HepG2 (cell line): ENCODE results near the gene SMG7. TPM values are rescaled to one million over a fixed set of nuclear protein-coding genes. Genes with fewer than 3 reads are reported as not detected.

Experiments used
- BRD4 ChIP-seq: sonication (generic); formaldehyde crosslinking; IDR thresholded peaks from 2 replicates; pipeline ENCODE4 v1.4.0; 2020; ENCODE audit warnings: missing genetic modification reagents
- FOXA3 ChIP-seq: IDR thresholded peaks from 2 replicates; pipeline ENCODE4 v1.6.1; 2016; ENCODE audit warnings: missing genetic modification reagents, missing compliant biosample characterization
- GATAD2A ChIP-seq: IDR thresholded peaks from 2 replicates; pipeline ENCODE4 v1.6.1; 2016
- HNRNPK ChIP-seq: fragments of 200-400 bp; formaldehyde crosslinking; IDR thresholded peaks from 2 replicates; pipeline ENCODE4 v1.6.1; 2018; ENCODE audit warnings: low read length, low read depth, moderate library complexity, mild to moderate bottlenecking; ENCODE audit not compliant: poor library complexity, severe bottlenecking
- HNRNPLL ChIP-seq: fragments of 200-400 bp; formaldehyde crosslinking; IDR thresholded peaks from 2 replicates; pipeline ENCODE4 v1.6.1; 2017; ENCODE audit warnings: mild to moderate bottlenecking, low read depth, low read length; ENCODE audit not compliant: poor library complexity, severe bottlenecking
- KAT8 ChIP-seq: IDR thresholded peaks from 2 replicates; pipeline ENCODE4 v1.6.1; 2016; ENCODE audit warnings: missing genetic modification reagents, missing compliant biosample characterization
- KDM5B ChIP-seq: sonication (generic); formaldehyde crosslinking; IDR thresholded peaks from 2 replicates; pipeline ENCODE4 v1.4.0; 2020; ENCODE audit warnings: missing genetic modification reagents, mild to moderate bottlenecking, borderline replicate concordance
- NR1H2 ChIP-seq: sonication (generic); formaldehyde crosslinking; IDR thresholded peaks from 2 replicates; pipeline ENCODE4 v1.8.1; 2022; ENCODE audit warnings: low read depth, missing genetic modification reagents, borderline replicate concordance
- NR2F6 ChIP-seq, 2 experiments: IDR thresholded peaks; 2 replicates each; pipeline ENCODE4 v1.6.1; 2016; ENCODE audit warnings: antibody characterized with exemption in 1 of 2, mild to moderate bottlenecking in 1 of 2
- POLR2AphosphoS2 ChIP-seq: IDR thresholded peaks from 2 replicates; pipeline ENCODE4 v1.6.1; 2011; ENCODE audit warnings: low read depth, low read length, improper control_type of control experiment
- PPARG ChIP-seq: conservative IDR thresholded peaks from 2 replicates; pipeline ENCODE4 v1.6.1; 2016; ENCODE audit warnings: missing biosample characterization, missing genetic modification reagents
- RAD21 ChIP-seq: fragments of 450-650 bp; formaldehyde crosslinking; IDR thresholded peaks from 2 replicates; pipeline ENCODE4 v1.5.0; 2020; ENCODE audit warnings: mild to moderate bottlenecking
- TBL1XR1 ChIP-seq: fragments of 150-350 bp; IDR thresholded peaks from 2 replicates; pipeline ENCODE4 v1.6.1; 2014; ENCODE audit warnings: borderline replicate concordance, low read length; ENCODE audit not compliant: partially characterized antibody
- TOPORS ChIP-seq: sonication (generic); formaldehyde crosslinking; IDR thresholded peaks from 2 replicates; pipeline ENCODE4 v1.8.0; 2023; ENCODE audit warnings: mild to moderate bottlenecking, missing genetic modification reagents
- ZFP62 ChIP-seq: sonication (generic); formaldehyde crosslinking; IDR thresholded peaks from 2 replicates; pipeline ENCODE4 v1.4.0; 2020; ENCODE audit warnings: missing genetic modification reagents
- ZNF232 ChIP-seq: sonication (generic); formaldehyde crosslinking; IDR thresholded peaks from 2 replicates; pipeline ENCODE4 v1.4.0; 2020; ENCODE audit warnings: missing genetic modification reagents, borderline replicate concordance
- ZNF263 ChIP-seq: sonication (generic); formaldehyde crosslinking; IDR thresholded peaks from 2 replicates; pipeline ENCODE4 v1.4.0; 2020; ENCODE audit warnings: missing genetic modification reagents
- ZNF792 ChIP-seq: IDR thresholded peaks from 2 replicates; pipeline ENCODE4 v1.6.1; 2016
- ZNF883 ChIP-seq: sonication (generic); formaldehyde crosslinking; IDR thresholded peaks from 2 replicates; pipeline ENCODE4 v1.5.1; 2020; ENCODE audit warnings: mild to moderate bottlenecking, missing genetic modification reagents; ENCODE audit errors: not compliant biosample characterization
- polyA plus RNA-seq, 8 experiments: library from polyadenylated mRNA; depleted of rRNA in 3 of 8; stranded (reverse) in 7 of 8; unstranded in 1 of 8; fragments of >200 nt; fragmentation: Illumina TruSeq in 4 of 8; extraction: Trizol in 4 of 8; gene quantifications; 2 replicates each; pipeline versions ENCODE4 v1.2.1 to v1.2.3, GENCODE V29; 2011 to 2016; ENCODE audit warnings: low read depth in 4 of 8, missing spikeins in 1 of 8, mixed read lengths in 1 of 8; ENCODE audit not compliant: insufficient read depth in 1 of 8
- total RNA-seq, 5 experiments: library from RNA; depleted of rRNA; stranded (reverse); fragments of >200 nt; fragmentation: Illumina TruSeq; extraction: Trizol; gene quantifications; 2 replicates each; pipeline ENCODE4 v1.2.3, GENCODE V29; 2016; ENCODE audit warnings: low read depth in 1 of 5
- TF ChIP-seq, protein P1 (sequence below): sonication (generic); formaldehyde crosslinking; IDR thresholded peaks from 2 replicates; pipeline ENCODE4 v1.4.0; 2020; ENCODE audit warnings: missing genetic modification reagents
- TF ChIP-seq, protein P2 (sequence below): sonication (generic); formaldehyde crosslinking; IDR thresholded peaks from 2 replicates; pipeline ENCODE4 v1.4.0; 2020; ENCODE audit warnings: missing genetic modification reagents
- TF ChIP-seq, protein P3 (sequence below): IDR thresholded peaks from 2 replicates; pipeline ENCODE4 v1.6.1; 2016
- TF ChIP-seq, protein P4 (sequence below): sonication (generic); formaldehyde crosslinking; IDR thresholded peaks from 2 replicates; pipeline ENCODE4 v1.5.0; 2020; ENCODE audit warnings: missing genetic modification reagents

SMG7 gene
- total and polyA plus RNA-seq, 2 of the 13 experiments (the other 11 are each of a cell fraction or from before 2014, with no cell fraction given) = 14.9 to 27.9 TPM

DNA sequence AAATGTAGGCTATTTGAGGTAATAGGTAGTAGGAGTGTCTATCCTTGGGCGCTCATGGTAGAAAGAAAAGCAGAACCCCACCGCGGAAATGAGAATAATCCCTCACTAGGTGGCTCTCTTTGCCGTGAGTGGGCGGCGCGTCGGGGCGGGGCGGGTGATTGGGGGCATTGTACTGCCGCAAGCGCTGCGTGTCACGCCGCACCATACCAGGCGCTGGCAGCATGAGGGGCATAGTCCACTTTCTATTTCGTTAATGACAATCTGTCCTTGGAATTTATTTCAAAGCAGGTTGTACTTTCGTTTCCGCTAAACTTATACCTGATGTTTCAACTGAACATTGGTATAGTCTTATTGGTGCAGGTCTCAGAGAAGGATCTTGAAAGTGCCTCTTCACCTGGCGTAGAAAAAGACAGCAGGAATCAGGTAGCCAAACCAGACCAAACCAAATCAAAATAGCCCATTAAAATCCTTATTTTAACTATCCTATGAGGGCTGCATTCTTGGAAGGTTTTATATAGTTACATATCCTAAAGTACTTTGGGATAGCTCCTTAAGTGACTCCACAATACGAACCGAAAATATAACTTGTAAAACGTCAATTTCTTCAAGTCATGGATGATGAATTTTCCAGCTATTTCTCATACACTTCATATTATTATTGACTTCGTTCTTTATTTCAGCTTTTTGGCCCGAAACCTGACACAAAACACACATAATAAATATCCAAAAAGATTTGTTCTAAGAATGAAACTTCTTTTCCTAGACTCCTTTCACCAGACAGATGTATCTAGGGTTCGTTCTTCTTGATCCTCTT, 1.9 kb upstream of the SMG7 start (continued):
- TF ChIP-seq, protein P1, sequence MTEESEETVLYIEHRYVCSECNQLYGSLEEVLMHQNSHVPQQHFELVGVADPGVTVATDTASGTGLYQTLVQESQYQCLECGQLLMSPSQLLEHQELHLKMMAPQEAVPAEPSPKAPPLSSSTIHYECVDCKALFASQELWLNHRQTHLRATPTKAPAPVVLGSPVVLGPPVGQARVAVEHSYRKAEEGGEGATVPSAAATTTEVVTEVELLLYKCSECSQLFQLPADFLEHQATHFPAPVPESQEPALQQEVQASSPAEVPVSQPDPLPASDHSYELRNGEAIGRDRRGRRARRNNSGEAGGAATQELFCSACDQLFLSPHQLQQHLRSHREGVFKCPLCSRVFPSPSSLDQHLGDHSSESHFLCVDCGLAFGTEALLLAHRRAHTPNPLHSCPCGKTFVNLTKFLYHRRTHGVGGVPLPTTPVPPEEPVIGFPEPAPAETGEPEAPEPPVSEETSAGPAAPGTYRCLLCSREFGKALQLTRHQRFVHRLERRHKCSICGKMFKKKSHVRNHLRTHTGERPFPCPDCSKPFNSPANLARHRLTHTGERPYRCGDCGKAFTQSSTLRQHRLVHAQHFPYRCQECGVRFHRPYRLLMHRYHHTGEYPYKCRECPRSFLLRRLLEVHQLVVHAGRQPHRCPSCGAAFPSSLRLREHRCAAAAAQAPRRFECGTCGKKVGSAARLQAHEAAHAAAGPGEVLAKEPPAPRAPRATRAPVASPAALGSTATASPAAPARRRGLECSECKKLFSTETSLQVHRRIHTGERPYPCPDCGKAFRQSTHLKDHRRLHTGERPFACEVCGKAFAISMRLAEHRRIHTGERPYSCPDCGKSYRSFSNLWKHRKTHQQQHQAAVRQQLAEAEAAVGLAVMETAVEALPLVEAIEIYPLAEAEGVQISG (CRISPR knock-in tag) = peak; percentile 73
- TF ChIP-seq BRD4 (CRISPR knock-in tag) = peak; percentile 58; the same call in 1 of the 2 replicates
- TF ChIP-seq FOXA3 (CRISPR knock-in tag) = peak; percentile 50
- no peak; the same call in 1 of the 2 replicates for TF ChIP-seq TOPORS
- TF ChIP-seq, protein P2, sequence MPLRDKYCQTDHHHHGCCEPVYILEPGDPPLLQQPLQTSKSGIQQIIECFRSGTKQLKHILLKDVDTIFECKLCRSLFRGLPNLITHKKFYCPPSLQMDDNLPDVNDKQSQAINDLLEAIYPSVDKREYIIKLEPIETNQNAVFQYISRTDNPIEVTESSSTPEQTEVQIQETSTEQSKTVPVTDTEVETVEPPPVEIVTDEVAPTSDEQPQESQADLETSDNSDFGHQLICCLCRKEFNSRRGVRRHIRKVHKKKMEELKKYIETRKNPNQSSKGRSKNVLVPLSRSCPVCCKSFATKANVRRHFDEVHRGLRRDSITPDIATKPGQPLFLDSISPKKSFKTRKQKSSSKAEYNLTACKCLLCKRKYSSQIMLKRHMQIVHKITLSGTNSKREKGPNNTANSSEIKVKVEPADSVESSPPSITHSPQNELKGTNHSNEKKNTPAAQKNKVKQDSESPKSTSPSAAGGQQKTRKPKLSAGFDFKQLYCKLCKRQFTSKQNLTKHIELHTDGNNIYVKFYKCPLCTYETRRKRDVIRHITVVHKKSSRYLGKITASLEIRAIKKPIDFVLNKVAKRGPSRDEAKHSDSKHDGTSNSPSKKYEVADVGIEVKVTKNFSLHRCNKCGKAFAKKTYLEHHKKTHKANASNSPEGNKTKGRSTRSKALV (CRISPR knock-in tag) = peak; percentile 68; the same call in 1 of the 2 replicates
- TF ChIP-seq, protein P3, sequence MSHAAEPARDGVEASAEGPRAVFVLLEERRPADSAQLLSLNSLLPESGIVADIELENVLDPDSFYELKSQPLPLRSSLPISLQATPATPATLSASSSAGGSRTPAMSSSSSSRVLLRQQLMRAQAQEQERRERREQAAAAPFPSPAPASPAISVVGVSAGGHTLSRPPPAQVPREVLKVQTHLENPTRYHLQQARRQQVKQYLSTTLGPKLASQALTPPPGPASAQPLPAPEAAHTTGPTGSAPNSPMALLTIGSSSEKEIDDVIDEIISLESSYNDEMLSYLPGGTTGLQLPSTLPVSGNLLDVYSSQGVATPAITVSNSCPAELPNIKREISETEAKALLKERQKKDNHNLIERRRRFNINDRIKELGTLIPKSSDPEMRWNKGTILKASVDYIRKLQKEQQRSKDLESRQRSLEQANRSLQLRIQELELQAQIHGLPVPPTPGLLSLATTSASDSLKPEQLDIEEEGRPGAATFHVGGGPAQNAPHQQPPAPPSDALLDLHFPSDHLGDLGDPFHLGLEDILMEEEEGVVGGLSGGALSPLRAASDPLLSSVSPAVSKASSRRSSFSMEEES (CRISPR knock-in tag) = peak; percentile 40; the same call in 1 of the 2 replicates
- TF ChIP-seq HNRNPLL = peak; percentile 52
- no peak for TF ChIP-seq ZNF883 (CRISPR knock-in tag)
- no peak; the same call in 1 of the 2 replicates for TF ChIP-seq KDM5B (CRISPR knock-in tag)
- TF ChIP-seq, protein P4, sequence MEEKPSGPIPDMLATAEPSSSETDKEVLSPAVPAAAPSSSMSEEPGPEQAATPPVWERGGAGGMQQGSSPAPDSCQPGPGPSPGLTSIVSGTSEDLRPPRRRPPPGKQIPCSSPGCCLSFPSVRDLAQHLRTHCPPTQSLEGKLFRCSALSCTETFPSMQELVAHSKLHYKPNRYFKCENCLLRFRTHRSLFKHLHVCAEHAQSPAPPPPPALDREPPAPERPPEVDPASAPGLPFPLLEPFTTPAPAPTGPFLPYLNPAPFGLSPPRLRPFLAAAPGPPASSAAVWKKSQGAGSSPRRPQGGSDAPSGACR (CRISPR knock-in tag) = peak; percentile 51; the same call in 1 of the 2 replicates
- TF ChIP-seq NR1H2 (CRISPR knock-in tag) = no peak
- TF ChIP-seq POLR2AphosphoS2 = 0 out of 2 replicates have a peak, but pooled peaks have one; percentile 33
- no peak for TF ChIP-seq NR2F6 (IDR thresholded peaks at IDR 0.05)
- TF ChIP-seq NR2F6 (CRISPR knock-in tag; IDR thresholded peaks at IDR 0.05) = peak; percentile 40; the same call in 1 of the 2 replicates
- TF ChIP-seq KAT8 (CRISPR knock-in tag) = 0 out of 2 replicates have a peak, but pooled peaks have one; percentile 38
- TF ChIP-seq PPARG (CRISPR knock-in tag) = 0 out of 2 replicates have a peak, but pooled peaks have one; percentile 44
- peak; percentile 80 for TF ChIP-seq ZNF792 (CRISPR knock-in tag)
- TF ChIP-seq ZNF263 (CRISPR knock-in tag) = no peak
- 0 out of 2 replicates have a peak, but pooled peaks have one; percentile 41 for TF ChIP-seq ZNF232
- TF ChIP-seq GATAD2A (CRISPR knock-in tag) = peak; percentile 76
- peak; percentile 70; the same call in 1 of the 2 replicates for TF ChIP-seq RAD21 (CRISPR knock-in tag)
- TF ChIP-seq ZFP62 (CRISPR knock-in tag) = no peak
- peak; percentile 34 for TF ChIP-seq TBL1XR1
- no peak for TF ChIP-seq HNRNPK
